NCI-H1694 treated with DMSO at 0.1 percent for 48 hours (cell line): ENCODE data around the gene RASA3.
A peak's percentile ranks its signal among the peaks of the same experiment; 100 is the strongest.
"Not testable (repeated sequence)": the region's sequence is repeated elsewhere in the genome, so short reads cannot be mapped to it uniquely, and the experiment has no call there.

ENCODE experiments used
- DNase-seq: peaks from one replicate; lab custom pipeline; 2025; lab: John Stamatoyannopoulos, UW

Gene RASA3

DNA sequence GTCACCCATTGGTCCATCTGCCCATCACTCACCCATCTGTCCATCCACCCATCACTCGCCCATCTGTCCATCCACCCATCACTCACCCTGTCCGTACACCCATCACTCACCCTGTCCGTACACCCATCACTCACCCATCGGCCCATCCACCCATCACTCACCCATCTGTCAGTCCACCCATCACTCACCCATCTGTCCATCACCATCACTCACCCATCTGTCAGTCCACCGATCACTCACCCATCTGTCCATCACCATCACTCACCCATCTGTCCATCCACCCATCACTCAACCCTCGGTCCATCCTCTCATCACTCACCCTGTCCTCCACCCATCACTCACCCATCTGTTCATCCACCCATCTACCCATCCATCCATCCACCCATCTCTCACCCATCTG, 143.6 kb downstream of the RASA3 start:
- not testable (repeated sequence) for DNase-seq

DNA sequence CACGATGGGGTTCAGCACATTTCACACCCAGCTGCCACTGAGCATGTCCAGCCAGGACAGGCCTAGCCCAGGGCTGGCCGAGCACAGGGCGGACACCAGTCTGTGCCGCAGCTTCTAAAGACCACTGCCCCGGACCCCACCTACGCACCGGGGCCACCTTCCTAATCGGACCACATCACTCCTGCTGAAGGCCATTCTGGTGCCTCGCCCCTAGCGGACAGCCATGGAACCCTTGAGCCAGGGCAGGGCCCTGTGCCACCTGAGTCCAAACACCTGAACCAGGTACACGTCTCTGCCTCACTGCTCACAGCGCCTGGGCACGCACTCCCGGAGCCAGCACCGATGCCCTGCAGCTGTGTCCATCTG, 150.1 kb downstream of the RASA3 start:
- DNase-seq, result no peak

DNA sequence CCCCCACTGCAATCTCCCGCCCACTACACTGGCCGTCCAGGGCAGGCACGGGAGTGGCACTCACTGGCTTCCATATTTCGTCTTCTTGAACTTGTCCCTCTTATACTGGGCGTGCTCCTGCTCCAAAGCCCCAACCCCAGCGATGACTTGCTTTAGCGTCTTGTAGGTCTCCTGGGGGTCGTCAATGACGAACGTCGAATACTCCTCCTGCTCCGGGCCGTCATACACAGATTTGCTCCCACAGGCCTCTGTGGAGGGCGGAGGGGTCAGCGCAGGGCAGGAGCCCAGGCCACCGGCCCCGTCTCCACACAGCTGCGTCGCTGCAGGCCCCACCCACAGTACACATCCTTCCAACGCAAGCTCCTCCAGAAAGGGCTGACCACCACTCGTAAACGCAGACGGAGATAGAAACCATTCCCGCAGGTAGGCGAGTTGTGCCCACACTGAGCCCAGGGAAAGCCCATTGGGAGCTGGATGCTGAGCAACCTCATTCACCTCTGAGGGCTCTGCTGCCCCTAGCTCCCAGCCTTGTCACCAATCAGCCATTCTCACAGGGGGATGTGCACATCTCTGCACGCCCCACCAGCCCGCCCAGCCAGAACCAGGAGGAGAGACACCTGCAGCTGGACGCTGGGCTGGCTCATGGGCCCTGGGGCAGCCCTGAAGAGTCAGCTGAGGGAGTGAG, 150.7 kb downstream of the RASA3 start:
- no peak for DNase-seq

DNA sequence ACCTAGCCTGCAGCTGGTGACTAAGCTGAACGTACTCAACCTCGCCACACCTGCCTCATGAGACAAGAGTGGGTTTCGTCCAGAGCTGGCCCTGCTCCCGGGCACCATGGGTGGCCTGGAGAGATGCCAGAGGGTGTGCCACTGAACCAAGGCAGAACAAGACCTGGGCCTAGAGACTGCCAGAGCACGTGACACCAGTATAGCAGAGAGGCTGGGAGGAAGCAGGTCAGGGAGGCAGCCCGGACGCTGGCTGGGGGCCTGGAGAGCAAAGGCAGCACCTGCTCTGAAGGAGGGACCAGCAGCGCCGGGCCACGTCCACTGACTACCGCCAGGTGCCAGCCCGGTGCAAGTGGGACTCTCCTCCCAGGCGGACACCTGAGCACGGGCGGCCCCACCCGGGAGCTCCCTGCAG, 151.2 kb downstream of the RASA3 start:
- peak; percentile 71 for DNase-seq

DNA sequence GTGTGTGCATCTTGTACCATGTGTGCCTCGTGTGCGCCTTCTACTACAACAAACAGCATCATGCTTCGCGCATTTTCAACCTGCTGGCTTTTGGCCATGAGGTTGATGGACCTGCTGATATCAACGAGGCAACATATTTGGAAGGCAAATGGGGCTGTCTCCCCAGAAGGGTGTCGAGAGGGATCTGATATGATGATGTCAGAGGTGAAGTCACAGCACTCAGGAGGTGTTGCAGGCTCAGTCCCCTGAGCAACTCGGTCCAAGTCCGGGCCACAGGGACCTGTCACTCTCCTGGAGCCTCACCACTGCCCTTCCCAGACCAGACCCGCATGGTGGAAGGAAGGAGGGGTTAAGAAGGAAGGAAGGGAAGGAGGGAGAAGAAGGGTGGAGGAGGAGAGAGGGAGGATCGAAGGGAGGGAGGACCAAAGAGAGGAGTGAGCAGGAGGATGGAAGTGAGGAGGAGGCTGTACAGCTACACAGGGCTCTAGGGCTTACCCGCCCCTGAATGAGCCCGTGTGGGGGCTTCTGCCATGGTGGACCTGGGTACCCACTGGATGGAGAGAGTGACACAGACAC, 151.8 kb downstream of the RASA3 start:
- DNase-seq, result no peak

DNA sequence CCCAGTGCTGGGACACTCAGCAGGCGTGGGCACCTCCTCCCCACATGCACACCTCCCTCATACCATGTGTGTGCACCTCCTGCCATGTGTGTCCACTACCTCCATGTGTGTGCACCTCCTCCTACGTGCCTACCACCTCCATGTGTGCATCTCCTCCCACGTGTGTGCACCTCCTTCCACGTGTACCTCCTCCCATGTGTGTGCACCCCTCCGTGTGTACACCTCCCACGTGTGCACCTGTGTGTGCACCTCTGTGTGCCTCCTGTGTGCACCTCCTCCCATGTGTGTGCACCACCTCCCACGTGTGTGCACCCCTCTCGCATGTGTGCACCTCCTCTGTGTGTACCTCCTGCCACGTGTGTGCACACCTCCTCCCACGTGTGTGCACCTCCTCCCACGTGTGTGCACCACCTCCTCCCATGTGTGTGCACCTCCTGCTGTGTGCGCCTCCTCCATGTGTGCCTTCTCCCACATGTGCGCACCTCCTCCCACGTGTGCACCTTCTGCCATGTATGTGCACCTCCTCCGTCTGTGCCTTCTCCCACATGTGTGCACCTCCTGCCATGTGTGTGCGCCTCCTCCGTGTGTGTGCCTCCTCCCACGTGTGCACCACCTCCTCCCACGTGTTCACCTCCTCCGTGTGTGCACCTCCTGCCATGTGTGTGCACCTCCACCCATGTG, 152.5 kb downstream of the RASA3 start:
- DNase-seq, result no peak

DNA sequence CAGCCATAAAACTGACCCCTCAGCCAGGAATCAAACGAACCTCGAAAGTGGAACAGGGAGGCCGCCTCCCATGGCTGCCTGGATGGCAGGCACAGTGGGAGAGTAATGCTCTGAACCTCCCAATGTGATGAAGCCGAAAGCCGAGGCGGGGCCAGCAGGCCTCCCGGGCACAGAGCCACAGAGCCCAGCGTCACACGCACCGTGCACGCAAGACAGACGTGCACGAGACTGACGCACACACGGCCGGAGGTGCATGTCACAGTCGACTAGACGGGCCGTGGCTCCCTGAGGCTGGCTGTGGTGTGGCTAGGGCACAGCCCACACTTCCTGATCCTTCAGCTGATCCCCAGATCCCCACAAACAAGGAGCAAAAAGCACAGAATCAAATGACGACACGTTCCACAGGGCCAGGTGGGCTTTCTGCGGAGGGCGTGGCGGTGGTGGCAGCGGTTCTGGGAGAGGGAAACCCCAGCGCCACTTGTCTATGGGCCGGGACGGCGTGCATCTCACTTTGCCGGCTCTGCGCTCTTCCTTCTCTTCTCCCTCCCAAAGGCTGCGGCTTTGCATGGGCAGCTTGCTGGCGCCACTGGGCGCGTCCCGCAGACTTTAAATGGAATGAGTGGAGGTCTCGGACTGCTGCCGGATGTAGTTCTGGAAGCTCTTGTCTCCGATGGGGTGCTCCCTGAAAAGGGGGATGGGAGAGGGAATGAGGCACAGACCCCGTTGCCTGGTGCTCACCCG, 153.5 kb downstream of the RASA3 start:
- DNase-seq, result no peak

DNA sequence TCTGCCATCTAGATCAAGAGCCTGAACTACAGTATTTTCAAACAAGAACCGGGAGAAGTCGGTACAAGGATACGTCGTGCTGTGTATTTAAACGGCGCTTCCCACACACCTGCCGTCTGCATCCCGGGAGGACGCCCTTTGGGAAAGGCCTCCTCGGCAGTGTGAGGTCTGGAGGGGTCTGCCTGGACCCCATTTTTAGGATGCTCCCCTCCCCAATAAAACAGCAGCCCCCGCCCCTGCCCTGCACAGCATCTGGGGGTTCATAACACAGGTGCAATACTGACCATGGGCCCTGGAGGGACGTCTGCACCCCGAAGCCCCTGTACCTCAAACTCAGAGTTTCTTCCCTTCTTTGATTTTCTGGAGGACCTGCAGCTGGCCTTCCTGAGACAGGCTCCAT, 154.4 kb downstream of the RASA3 start:
- DNase-seq, result no peak

DNA sequence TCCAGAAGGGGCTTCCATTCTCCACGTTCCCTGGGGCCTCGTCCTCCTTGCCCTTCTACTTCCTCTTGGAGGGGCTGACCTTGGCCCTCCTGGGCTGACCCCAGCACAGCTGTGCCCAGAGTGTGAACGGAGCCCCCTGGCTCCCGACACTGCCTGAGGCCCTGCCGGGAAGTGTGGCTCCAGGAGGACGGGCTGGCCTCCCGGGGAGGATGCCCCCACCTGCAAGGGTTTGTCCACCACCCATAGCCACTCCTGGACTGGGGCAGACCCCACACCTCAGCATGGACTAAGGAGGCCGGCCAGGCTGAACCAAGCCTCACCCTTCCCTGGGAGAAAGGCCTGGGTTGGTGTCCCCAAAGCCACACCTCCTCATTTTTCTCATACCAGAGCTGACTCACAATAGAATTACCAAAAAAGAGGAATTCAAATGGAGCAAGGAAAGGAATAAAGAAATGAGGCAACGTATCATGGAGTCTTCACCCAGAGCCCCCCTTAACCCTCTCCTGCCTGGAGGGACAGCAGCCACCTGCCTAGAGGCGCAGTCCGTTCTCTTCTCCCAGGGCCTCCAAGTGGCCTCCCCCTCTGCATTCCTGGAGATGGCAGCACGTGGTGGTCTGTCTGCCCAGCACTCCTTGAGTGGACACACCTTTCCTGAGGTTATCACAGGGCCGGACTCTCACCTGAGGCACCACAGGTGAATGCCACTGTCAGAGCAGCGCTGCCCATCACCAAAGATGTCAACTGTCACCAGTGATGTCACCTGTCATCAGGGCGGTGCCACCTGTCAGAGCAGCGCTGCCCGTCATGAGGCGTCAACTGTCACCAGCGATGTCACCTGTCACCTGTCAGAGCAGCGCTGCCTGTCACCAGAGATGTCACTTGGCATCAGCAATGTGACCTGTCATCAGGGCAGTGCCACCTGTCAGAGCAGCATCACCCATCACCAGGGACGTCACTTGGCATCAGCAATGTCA, 155.4 kb downstream of the RASA3 start:
- DNase-seq, result no peak

DNA sequence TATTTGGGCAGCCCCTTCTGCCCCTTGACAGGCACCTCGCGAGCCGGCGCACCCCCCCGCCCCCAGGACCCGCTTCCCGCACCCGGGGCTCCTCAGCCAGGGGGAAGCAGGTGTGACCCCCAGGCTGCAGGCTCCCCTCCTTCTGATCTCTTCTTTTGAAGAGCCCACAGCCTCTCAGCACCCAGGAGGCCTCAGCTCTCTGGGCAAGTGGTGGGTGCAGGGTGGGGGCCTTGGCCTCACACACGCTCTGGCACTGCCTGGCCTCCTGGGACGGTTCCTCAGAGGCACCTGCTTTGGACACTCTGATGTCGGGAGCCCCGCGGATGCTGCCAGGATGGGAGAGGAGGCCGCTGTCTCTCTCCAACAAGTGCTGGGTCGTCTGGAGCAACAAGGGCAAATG, 157.0 kb downstream of the RASA3 start:
- no peak for DNase-seq

DNA sequence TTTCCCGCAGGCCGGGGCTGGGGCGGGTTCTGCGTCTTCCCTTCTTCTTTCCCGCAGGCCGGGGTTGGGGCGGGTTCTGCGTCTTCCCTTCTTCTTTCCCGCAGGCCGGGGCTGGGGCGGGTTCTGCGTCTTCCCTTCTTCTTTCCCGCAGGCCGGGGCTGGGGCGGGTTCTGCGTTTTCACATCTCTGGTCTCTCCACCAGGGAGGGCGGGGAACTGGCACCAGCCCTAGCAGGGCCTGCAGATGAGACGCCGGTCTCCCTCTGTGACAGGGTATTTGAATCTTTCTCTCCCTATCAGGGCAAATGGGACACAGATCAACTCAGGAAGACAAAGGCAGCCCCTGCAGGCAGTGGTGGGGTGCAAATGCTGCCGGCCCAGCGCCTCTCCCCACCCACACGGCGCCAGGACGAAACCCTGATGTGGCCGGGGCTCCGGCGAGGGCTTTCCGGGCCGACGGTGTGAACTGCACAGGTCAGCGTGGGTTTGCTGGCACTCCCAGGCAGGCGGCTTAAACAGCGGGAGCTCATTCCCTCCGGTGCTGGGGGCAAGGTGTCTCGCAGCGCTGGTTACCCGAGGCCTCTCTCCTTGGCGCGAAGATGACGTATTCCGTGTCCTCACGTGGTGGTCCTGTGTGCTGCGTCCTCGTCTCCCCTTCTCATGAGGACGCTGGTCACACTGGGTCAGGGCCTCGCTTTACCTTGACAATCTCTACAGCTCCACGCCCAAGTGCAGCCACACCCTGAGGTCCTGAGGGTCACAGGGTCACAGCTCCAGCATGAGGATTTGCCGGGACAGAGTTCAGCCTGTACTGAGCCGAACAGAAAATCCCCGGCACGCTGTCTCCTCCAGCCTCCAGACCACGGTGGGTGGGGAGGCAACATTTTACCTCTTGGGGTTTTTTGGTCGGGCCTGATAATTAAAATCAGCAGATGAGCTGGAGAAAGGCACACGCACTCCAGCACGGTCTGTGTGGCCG, 157.8 kb downstream of the RASA3 start:
- no peak for DNase-seq

DNA sequence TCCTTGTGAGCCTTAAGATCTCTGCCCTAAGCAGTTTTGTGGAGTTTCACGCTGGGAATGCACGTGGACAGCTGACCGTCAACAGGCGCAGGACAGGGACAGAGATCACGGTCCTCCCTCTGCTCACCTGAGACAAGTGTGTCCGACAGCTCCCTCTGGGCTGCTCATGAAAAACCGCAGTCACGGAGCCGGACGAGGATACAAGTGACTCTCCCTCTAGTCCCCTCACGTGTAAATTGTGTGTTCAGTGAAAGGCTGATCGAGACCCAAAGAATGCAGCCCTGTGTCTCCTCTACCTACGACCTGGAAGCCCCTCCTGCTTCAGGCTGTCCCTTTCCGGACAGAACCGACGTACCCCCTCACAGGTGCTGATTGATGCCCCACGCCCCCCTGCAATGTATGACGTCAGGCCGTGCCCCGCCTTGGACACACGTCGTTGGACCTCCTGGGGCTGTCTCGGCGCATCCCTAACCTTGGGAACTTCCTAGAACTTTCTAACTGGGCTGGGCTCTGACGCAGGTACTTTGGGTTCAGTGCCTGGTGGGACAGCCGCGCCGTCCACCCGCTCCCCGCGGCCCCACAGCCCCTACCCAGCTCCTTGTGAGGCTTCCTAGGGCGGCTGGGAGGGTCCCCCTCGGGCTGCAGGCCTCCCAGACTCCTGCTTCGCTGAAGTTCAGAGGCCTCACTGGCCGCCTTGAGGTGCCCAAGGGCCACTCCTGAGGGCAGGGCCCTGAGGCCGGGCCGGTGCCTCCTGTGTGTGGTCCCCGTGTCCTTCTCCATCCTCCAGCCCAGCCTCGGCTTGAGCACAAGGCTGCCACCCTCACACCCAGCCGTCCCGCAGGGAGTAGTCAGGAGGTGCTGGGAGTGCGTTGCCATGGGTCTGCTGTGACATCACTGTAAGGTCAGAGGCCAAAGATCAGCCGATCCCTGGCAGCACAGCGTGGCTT, 158.9 kb downstream of the RASA3 start, which contains the start of gene C13orf46:
C13orf46 (minus strand) TSS at position 859 of the 947 bp plus-strand sequence; CDS start at position 780, 79 bp downstream.
- DNase-seq, result no peak

DNA sequence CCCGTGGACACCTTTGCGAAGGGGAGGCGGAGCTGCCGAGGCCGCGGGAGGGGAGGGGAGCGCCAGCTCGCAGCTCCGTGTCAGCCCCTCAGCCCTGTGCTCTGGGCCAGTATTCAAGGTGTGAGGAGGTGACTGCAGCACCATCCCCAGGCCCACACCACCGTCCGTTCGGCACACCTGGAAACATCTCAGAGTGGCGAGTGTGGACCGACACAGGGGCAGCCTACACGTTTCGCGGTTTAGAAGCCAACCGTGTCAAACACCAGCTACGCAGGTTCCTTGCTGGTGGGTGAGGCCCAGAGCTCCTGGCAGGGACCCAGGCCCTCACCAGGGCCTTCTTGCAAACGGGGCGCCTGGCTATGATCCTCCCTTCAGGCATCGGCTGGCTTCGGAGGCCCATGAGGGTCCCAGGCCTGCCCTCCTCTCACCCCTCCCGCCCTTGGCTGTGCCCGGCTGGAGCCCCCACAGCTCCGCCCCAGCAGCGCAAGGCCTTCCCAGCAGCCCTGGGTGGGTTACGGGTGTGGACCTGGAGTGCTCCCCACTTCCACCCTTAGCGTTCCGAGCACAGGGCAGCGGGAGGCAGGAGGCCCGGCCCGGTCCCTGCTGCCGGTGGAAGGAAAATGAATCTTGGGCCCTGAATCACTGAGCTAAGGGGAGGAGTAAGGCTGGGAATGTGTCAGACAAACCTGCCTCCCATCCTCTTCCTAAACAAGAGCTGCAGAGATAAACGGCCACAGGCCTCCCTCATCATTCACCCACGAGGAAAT, 159.8 kb downstream of the RASA3 start:
- DNase-seq, result no peak

DNA sequence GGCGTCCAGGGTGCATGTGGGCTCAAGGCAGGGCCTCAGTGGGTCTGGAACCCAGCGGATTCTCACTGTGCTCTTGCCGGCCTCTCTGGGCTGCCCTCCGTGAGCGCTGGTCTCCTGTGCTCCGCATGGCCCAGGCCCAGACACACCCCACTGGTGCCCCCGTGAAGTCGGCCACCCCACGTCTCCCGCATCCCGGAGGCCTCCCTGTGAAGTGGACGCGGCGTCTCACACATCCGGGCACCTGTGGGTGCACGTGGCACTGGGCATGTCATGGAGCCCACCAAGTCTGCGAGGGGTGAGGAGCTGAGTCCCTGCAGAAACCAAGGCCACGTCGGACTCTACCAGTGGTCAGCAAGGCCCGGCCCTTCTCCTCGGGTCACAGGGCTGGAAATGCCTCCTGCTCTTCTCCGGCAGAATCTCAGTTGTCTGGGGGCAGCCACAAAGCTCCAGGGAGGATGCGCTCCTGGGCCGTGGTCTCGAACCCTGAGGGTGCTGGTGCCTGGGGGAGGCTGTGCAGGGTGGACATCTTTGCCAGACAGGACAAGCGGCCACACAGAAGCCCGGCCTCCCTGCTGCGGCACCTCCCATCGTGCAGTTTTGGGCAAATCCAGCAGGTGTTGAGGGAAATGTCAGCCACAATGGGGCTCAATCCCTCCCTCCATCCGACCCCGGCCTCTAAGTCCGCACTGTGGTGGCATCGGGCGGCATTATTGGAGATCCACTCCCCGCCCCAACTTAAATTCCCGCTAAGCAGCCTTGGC, 160.8 kb downstream of the RASA3 start:
- no peak for DNase-seq

DNA sequence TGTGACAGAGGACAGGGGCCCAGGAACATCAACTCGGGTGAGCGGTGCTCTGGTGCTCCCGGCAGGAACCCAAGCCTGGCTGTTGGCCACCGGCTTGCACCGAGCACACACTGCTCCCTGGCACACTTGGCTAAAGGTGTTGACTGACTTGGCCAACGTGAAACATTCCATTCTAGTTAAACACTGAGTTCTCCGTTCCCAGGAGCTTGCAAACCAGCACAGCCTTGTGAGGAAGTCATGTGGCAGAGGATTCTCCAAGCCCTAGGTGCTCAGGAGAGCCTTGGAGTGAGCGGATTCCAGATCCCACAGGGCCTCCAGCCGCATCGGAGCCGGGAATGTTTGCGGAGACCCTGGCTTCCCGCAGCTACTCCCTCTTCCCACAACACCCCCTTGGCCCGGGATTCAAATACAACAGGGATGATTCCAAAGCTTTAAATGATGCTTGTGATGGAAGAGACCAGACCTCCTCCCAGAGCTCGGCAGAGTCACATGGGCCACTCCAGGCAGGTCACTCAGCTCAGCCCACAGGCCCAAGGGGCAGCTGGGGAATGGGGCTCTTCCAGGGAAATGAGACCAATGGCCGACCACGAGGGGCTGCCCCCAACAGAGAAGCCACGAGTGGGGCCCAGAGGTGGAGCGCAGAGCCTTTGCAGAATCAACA, 161.5 kb downstream of the RASA3 start:
- DNase-seq, result no peak

DNA sequence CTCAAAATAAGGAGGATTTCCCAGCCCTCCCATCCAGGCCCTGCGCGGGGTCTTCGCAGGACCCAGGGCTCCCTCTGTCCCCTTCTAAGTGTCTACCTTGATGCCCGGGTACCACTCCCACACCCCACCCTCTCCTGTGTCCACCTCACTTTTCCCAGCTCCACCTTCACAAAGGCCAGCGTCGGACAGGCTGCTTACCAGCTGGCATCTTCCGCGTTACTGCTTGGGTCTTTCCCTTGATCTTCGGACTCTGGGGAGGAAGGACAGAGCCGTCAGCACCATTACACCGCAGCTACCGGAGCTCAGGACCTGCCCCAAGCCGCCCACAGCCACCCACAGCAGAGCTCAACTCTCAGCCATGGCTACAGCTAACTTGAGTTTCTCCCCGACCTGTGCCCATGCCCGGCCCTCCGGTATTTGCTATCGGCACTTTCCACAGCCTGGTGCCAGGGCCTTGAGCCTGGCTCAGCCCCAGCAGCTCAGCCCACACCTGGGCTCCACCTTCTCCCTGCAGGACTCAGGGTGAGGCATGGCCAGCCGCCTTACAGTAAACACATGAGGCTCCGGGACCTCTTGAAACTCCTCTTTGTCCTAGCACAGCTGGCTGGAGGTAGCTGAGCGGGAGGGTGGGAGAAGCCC, 162.3 kb downstream of the RASA3 start:
- no peak for DNase-seq
